MCF 10A (cell line): ENCODE data around the gene RLBP1. TPM values are rescaled to one million over a fixed set of nuclear protein-coding genes. Genes with fewer than 3 reads are reported as not detected.

Source experiments
- BruUV-seq: library from RNA; stranded (reverse); fragments of 400-500 nt; replicated peaks from 2 replicates; lab custom pipeline; 2021; lab: Mats Ljungman, UMichigan
- CTCF ChIA-PET: fragments of 300-600 bp; sonication (Branson Sonifier 250); formaldehyde crosslinking; extraction: SDS; loops from one replicate; lab custom pipeline; 2021; ENCODE audit warnings: antibody characterized with exemption, inconsistent platforms; lab: Yijun Ruan, JAX
- POLR2A ChIA-PET: fragments of 300-600, 350-650 bp; sonication (Branson Sonifier 250); formaldehyde crosslinking; extraction: SDS; loops from one replicate; lab custom pipeline; 2020; ENCODE audit warnings: antibody characterized with exemption, inconsistent platforms; lab: Yijun Ruan, JAX
- DNase-seq: peaks from one replicate; pipeline ENCODE4 v3.0.0-alpha.2; 2018; ENCODE audit not compliant: unreplicated experiment
- H3K27ac Mint-ChIP-seq: one replicate; pipeline ENCODE4 v1.8.0; 2022; ENCODE audit warnings: mild to moderate bottlenecking, low read depth, mixed read lengths; ENCODE audit not compliant: unreplicated experiment
- H3K27me3 Mint-ChIP-seq: one replicate; pipeline ENCODE4 v1.8.0; 2022; ENCODE audit warnings: mixed read lengths; ENCODE audit not compliant: insufficient read depth, unreplicated experiment
- H3K36me3 Mint-ChIP-seq: one replicate; pipeline ENCODE4 v1.8.0; 2022; ENCODE audit warnings: mild to moderate bottlenecking, moderate library complexity, mixed read lengths; ENCODE audit not compliant: insufficient read depth, unreplicated experiment
- H3K4me1 Mint-ChIP-seq: one replicate; pipeline ENCODE4 v1.8.0; 2022; ENCODE audit warnings: mixed read lengths; ENCODE audit not compliant: insufficient read depth, unreplicated experiment
- H3K4me3 Mint-ChIP-seq: one replicate; pipeline ENCODE4 v1.8.0; 2022; ENCODE audit warnings: mild to moderate bottlenecking, moderate library complexity, mixed read lengths; ENCODE audit not compliant: unreplicated experiment
- H3K9me3 Mint-ChIP-seq: one replicate; pipeline ENCODE4 v1.8.0; 2022; ENCODE audit warnings: mixed read lengths; ENCODE audit not compliant: unreplicated experiment
- intact Hi-C: fragments of 100-400 bp; cut with micrococcal nuclease; formaldehyde crosslinking; loops from 2 replicates; pipeline ENCODE4 v1.14.1; 2022
- total RNA-seq: library from RNA; stranded (reverse); gene quantifications from 2 replicates; pipeline ENCODE4 v1.2.3, GENCODE V29; 2022
- TF ChIP-seq, protein P1 (sequence below): fragments of 200-600 bp; IDR thresholded peaks from one replicate; pipeline ENCODE4 v1.8.0; 2022; ENCODE audit warnings: antibody characterized with exemption, mild to moderate bottlenecking; ENCODE audit not compliant: unreplicated experiment

RLBP1 gene
- total RNA-seq, 1 experiment from 2014 or later: not detected

DNA sequence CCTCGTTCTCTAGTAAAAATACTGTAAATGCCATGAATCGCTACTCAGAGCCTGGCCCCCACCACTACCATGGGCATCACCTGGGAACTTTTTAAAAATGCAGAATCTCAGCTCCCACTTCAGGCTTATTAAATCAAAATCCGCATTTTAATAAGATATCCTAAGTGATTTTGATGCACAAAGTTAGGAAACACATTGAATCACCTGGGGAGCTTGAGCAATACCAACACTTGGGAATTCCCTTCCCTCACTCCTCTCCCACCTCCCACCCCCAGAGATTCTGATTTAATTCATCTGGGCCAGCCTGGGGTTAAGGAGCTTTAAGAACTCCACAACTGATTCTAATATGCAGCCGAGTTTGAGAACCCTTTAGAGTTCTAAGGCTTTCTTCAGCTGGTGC lies 26.8 kb downstream of the RLBP1 start:
- BruUV-seq: no TSS peak
- intact Hi-C loops: no loop called here
- H3K9me3 Mint-ChIP-seq: no peaks in the 10 kb centered on the region
- DNase-seq: no peak
- CTCF ChIA-PET: interaction anchor here (0.8 to 6.7 kb wide), 8 partner anchors 11 to 160 kb away, joined by 3 to 67 read pairs (median 4); no protein-coding TSS in a partner anchor
- no peaks in the 10 kb centered on the region for H3K27me3 Mint-ChIP-seq
- peaks cover 41% of the 10 kb centered on the region for H3K36me3 Mint-ChIP-seq
- peaks cover 7% of the 10 kb centered on the region for H3K4me1 Mint-ChIP-seq
- POLR2A ChIA-PET: no interaction called here
- TF ChIP-seq, protein P1, sequence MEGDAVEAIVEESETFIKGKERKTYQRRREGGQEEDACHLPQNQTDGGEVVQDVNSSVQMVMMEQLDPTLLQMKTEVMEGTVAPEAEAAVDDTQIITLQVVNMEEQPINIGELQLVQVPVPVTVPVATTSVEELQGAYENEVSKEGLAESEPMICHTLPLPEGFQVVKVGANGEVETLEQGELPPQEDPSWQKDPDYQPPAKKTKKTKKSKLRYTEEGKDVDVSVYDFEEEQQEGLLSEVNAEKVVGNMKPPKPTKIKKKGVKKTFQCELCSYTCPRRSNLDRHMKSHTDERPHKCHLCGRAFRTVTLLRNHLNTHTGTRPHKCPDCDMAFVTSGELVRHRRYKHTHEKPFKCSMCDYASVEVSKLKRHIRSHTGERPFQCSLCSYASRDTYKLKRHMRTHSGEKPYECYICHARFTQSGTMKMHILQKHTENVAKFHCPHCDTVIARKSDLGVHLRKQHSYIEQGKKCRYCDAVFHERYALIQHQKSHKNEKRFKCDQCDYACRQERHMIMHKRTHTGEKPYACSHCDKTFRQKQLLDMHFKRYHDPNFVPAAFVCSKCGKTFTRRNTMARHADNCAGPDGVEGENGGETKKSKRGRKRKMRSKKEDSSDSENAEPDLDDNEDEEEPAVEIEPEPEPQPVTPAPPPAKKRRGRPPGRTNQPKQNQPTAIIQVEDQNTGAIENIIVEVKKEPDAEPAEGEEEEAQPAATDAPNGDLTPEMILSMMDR: no peak
- no peak overlapping the region for H3K4me3 Mint-ChIP-seq
- H3K27ac Mint-ChIP-seq: no peak overlapping the region

DNA sequence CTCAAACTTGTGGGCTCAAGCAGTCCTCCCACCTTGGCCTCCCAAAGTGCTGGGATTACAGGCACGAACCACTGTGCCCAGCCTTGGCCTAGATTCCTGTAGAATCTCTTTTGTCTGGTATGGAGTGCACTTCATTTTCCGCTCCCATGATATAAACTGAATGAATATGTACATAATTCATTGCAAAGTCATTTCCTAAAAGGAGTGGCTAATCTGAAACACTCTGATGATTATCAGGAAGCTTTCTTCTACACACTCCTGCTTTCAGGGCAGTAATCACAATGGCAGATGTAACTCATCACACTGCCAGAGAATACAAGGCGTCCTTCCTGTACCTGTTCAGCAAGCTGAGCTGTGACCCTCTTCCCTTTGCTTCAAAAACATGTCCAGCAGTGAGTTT lies 28.6 kb downstream of the RLBP1 start:
- intact Hi-C loops: no loop called here
- CTCF ChIA-PET: interaction anchor here (6.7 kb wide), 1 partner anchor 14 kb away, joined by 67 read pairs; no protein-coding TSS in a partner anchor
- no peaks in the 10 kb centered on the region for H3K9me3 Mint-ChIP-seq
- DNase-seq: no peak
- BruUV-seq: no TSS peak
- H3K4me3 Mint-ChIP-seq: no peak overlapping the region
- H3K36me3 Mint-ChIP-seq: peaks cover 55% of the 10 kb centered on the region
- TF ChIP-seq, protein P1: no peak
- H3K27ac Mint-ChIP-seq: no peak overlapping the region
- H3K27me3 Mint-ChIP-seq: no peaks in the 10 kb centered on the region
- H3K4me1 Mint-ChIP-seq: peaks cover 7% of the 10 kb centered on the region
- POLR2A ChIA-PET: no interaction called here

DNA sequence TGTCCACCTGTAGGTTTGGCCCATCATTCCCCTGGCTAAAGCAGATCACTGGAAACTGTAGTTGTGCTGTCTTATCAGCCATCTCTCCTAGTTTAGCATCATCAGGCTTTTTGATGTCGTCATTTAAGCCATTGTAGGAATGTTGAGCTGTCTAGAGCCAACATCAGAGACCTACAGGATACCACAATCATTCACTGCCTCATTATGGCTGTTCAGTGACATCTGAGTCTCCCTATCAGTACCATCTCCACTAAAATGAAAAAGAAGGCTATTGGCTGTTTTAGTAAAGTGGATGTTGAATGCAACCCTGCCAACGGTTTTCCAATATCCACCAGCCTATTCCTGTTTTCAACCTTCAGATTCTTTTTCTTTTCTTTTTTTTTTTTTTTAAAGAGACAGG lies 29.2 kb downstream of the RLBP1 start:
- DNase-seq: no peak
- no peak overlapping the region for H3K27ac Mint-ChIP-seq
- POLR2A ChIA-PET: no interaction called here
- CTCF ChIA-PET: interaction anchor here (0.7 to 6.7 kb wide), 3 partner anchors 14 to 1339 kb away, joined by 3 to 67 read pairs (median 20); no protein-coding TSS in a partner anchor
- no peak overlapping the region for H3K4me3 Mint-ChIP-seq
- no peaks in the 10 kb centered on the region for H3K27me3 Mint-ChIP-seq
- BruUV-seq: no TSS peak
- peaks cover 51% of the 10 kb centered on the region for H3K36me3 Mint-ChIP-seq
- peaks cover 3% of the 10 kb centered on the region for H3K4me1 Mint-ChIP-seq
- intact Hi-C loops: no loop called here
- TF ChIP-seq, protein P1: no peak
- H3K9me3 Mint-ChIP-seq: no peaks in the 10 kb centered on the region

DNA sequence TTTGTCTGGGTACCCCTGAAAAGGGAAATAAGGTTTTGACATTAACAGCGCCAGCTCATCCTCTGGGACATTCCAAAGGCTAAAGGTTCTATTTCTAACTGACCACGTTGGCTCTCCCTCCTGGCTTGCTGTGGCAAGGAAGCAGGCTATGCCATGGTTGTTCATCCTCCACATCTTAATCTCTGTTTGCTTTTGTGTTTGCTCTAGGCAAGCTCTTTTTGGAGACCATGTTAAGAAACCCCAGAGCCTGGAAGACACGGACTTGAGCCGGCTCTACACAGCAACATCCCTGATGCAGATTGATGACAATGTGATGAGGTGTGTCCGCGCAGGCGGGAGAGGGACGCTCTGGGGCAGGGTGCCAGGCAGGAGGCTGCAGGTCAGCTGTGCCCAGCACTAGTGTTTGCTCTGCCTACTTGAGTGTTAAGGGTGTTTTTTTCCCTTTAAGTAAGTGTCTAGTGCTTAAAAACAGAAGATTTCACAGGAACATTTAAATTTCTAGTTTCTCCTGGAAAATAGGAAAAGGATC lies 33.3 kb downstream of the RLBP1 start:
- H3K4me1 Mint-ChIP-seq: no peaks in the 10 kb centered on the region
- H3K36me3 Mint-ChIP-seq: peaks cover 49% of the 10 kb centered on the region

More for the DNA sequence above, 33.3 kb downstream of the RLBP1 start:
- H3K4me3 Mint-ChIP-seq: no peak overlapping the region
- CTCF ChIA-PET: interaction anchor here (0.7 to 2.5 kb wide), 5 partner anchors 10 to 423 kb away, joined by 3 to 18 read pairs (median 6); no protein-coding TSS in a partner anchor
- H3K27me3 Mint-ChIP-seq: no peaks in the 10 kb centered on the region
- DNase-seq: no peak
- POLR2A ChIA-PET: interaction anchor here (0.7 kb wide), 1 partner anchor 28 kb away, joined by 3 read pairs; no protein-coding TSS in a partner anchor
- H3K9me3 Mint-ChIP-seq: no peaks in the 10 kb centered on the region
- H3K27ac Mint-ChIP-seq: no peak overlapping the region
- TF ChIP-seq, protein P1: no peak
- BruUV-seq: no TSS peak
- intact Hi-C loops: no loop called here
